ENCODE measurements around the gene ZNF667. TPM values are rescaled to one million over a fixed set of nuclear protein-coding genes. Genes with fewer than 3 reads are reported as not detected.

ZNF667 gene
- total RNA-seq, 8 experiments from 2014 or later, result 0.13 to 13.1 (median 1.5) TPM

- 28 to 83% (median 70%) methylated on average over 2 to 5 of the region's 5 CpGs; no CpG with 5 or more reads in 1 of the 10 experiments for WGBS, 10 experiments
- in situ Hi-C loops (cut with MboI; ENCODE audit: low pct_unique_long_range_greater_than_20kb in 2 of 9, low sequenced_read_pairs in 9 of 9, unreplicated experiment in 9 of 9), result no loop called here
- no peak overlapping the region for H3K27ac ChIP-seq
- no peaks in the 10 kb centered on the region for H3K4me1 ChIP-seq (replicated peaks in 1 of 2)
- no peak overlapping the region for H3K4me3 ChIP-seq
- no peak for ATAC-seq (replicated peaks in 6 of 8)
These were observed 53.7 kb downstream of the ZNF667 start for GRCh38 chr19:56423276-56423984.

- no peak for ATAC-seq (replicated peaks in 6 of 8)
- Histone ChIP-seq H3K27ac (no peak overlapping the region), H3K4me3 (peak overlapping the region; percentile 57 to 97 (median 73)), H3K4me1 (replicated peaks in 1 of 2) (peaks cover 5 to 12% of the 10 kb centered on the region in 2 donors)
- in situ Hi-C loops (cut with MboI; ENCODE audit: low pct_unique_long_range_greater_than_20kb in 2 of 9, low sequenced_read_pairs in 9 of 9, unreplicated experiment in 9 of 9), result no loop called here
- WGBS, 10 experiments, result 69 to 100% (median 94%) methylated on average over 1 to 3 of the region's 4 CpGs; no CpG with 5 or more reads in 3 of the 10 experiments
These were observed 72.1 kb downstream of the ZNF667 start for GRCh38 chr19:56405062-56405461.

GRCh38 chr19:56404705-56405056 is 72.5 kb downstream of the ZNF667 start:
- H3K27ac ChIP-seq, result peak overlapping the region; percentile 97 to 99
- H3K4me3 ChIP-seq, result peak overlapping the region; percentile 57 to 97 (median 73)
- 0 to 95% (median 59%) methylated on average over 1 to 8 of the region's 9 CpGs; no CpG with 5 or more reads in 2 of the 10 experiments for WGBS, 10 experiments
- peak in 7 of 8 experiments; percentile 1 to 15 (median 8) for ATAC-seq (replicated peaks in 6 of 8)
- peaks cover 5 to 12% of the 10 kb centered on the region in 2 donors for H3K4me1 ChIP-seq (replicated peaks in 1 of 2)
- in situ Hi-C loops (cut with MboI; ENCODE audit: low pct_unique_long_range_greater_than_20kb in 2 of 9, low sequenced_read_pairs in 9 of 9, unreplicated experiment in 9 of 9), result no loop called here

- Histone ChIP-seq H3K27ac (peak within 1 kb of the TSS; percentile 97 to 99), H3K4me1 (replicated peaks in 1 of 2) (peaks cover 5 to 12% of the 10 kb centered on the region in 2 donors), H3K4me3 (peak within 1 kb of the TSS; percentile 57 to 97 (median 73))
- whole genome bisulfite sequencing, 10 experiments, result 0 to 25% (median 2%) methylated on average over 1 to 16 of the region's 70 CpGs
- peak; percentile 88 to 94 (median 94) for ATAC-seq (replicated peaks in 6 of 8)
- in situ Hi-C loops (cut with MboI; ENCODE audit: low pct_unique_long_range_greater_than_20kb in 2 of 9, low sequenced_read_pairs in 9 of 9, unreplicated experiment in 9 of 9), result no loop called here
These were observed 73.1 kb downstream of the ZNF667 start, which contains the start of gene ZNF583 for GRCh38 chr19:56403764-56404704. TSS of gene ZNF583 (plus strand) at chr19:56404332. CDS start at chr19:56407115, 2,783 bp downstream.

GRCh38 chr19:56403261-56403660 is 73.9 kb downstream of the ZNF667 start:
- peak overlapping the region; percentile 57 to 97 (median 73) for H3K4me3 ChIP-seq
- WGBS, 10 experiments, result 10 to 90% (median 42%) methylated on average over 2 to 9 of the region's 9 CpGs; no CpG with 5 or more reads in 2 of the 10 experiments
- peaks cover 5 to 12% of the 10 kb centered on the region in 2 donors for H3K4me1 ChIP-seq (replicated peaks in 1 of 2)
- in situ Hi-C loops (cut with MboI; ENCODE audit: low pct_unique_long_range_greater_than_20kb in 2 of 9, low sequenced_read_pairs in 9 of 9, unreplicated experiment in 9 of 9), result no loop called here
- H3K27ac ChIP-seq, result peak overlapping the region in 1 of 2 donors; percentile 97
- ATAC-seq (replicated peaks in 6 of 8), result no peak

GRCh38 chr19:56400485-56400884 is 76.7 kb downstream of the ZNF667 start:
- in situ Hi-C loops (cut with MboI; ENCODE audit: low pct_unique_long_range_greater_than_20kb in 2 of 9, low sequenced_read_pairs in 9 of 9, unreplicated experiment in 9 of 9), result no loop called here
- no peak for ATAC-seq (replicated peaks in 6 of 8)
- Histone ChIP-seq H3K27ac (no peak overlapping the region), H3K4me1 (replicated peaks in 1 of 2) (peaks cover 5 to 12% of the 10 kb centered on the region in 2 donors), H3K4me3 (no peak overlapping the region)
- 64 to 94% (median 80%) methylated on average over 1 to 4 of the region's 4 CpGs; no CpG with 5 or more reads in 3 of the 10 experiments for WGBS, 10 experiments

GRCh38 chr19:56398809-56399208 is 78.3 kb downstream of the ZNF667 start:
- H3K4me3 ChIP-seq, result no peak overlapping the region
- peaks cover 0 to 4% of the 10 kb centered on the region in 2 donors for H3K4me1 ChIP-seq (replicated peaks in 1 of 2)
- in situ Hi-C loops (cut with MboI; ENCODE audit: low pct_unique_long_range_greater_than_20kb in 2 of 9, low sequenced_read_pairs in 9 of 9, unreplicated experiment in 9 of 9), result no loop called here
- ATAC-seq (replicated peaks in 6 of 8), result no peak
- WGBS, 10 experiments, result 40 to 100% (median 88%) methylated on average over 1 to 5 of the region's 5 CpGs; no CpG with 5 or more reads in 1 of the 10 experiments
- H3K27ac ChIP-seq, result no peak overlapping the region

GRCh38 chr19:56393119-56394012 is 83.8 kb downstream of the ZNF667 start, which contains the start of gene ZNF582:
TSS of gene ZNF582 (minus strand) at chr19:56393534. CDS start at chr19:56391752, 1,782 bp downstream.
- ATAC-seq (replicated peaks in 6 of 8), result peak; percentile 96 to 98 (median 98)
- H3K4me1 ChIP-seq (replicated peaks in 1 of 2), result no peaks in the 10 kb centered on the region
- in situ Hi-C loops (cut with MboI; ENCODE audit: low pct_unique_long_range_greater_than_20kb in 2 of 9, low sequenced_read_pairs in 9 of 9, unreplicated experiment in 9 of 9), result no loop called here
- peak within 1 kb of the TSS; percentile 67 to 96 (median 84) for H3K4me3 ChIP-seq
- peak within 1 kb of the TSS; percentile 98 to 99 for H3K27ac ChIP-seq
- WGBS, 10 experiments, result 0 to 37% (median 8%) methylated on average over 1 to 23 of the region's 73 CpGs; no CpG with 5 or more reads in 1 of the 10 experiments

Other genes with a start within 250 kb of the ZNF667 start
- 1 to 10 TPM in 3 of 8 experiments, under 1 TPM in 3, not detected in 2; 0.46 to 9.9 (median 2.5) TPM for gene EDDM13, start 204.6 kb downstream of the ZNF667 start, total RNA-seq
- gene ZSCAN5A, start 162.5 kb downstream of the ZNF667 start, total RNA-seq, result 10 to 100 TPM in 3 of 8 experiments, 1 to 10 TPM in 5; 5.2 to 21.4 (median 7.0) TPM
- gene ZNF582, start 83.8 kb downstream of the ZNF667 start, total RNA-seq, result 1 to 10 TPM; 1.0 to 7.9 (median 3.7) TPM
- gene ZNF583, start 73.0 kb downstream of the ZNF667 start, total RNA-seq, result 10 to 100 TPM in 1 of 8 experiments, 1 to 10 TPM in 7; 3.4 to 11.8 (median 6.6) TPM
- 10 to 100 TPM in 1 of 8 experiments, 1 to 10 TPM in 3, under 1 TPM in 4; 0.13 to 13.4 (median 2.1) TPM for gene ZNF471, start 30.5 kb upstream of the ZNF667 start, total RNA-seq
- 10 to 100 TPM in 1 of 8 experiments, 1 to 10 TPM in 4, under 1 TPM in 2, not detected in 1; 0.18 to 17.8 (median 5.4) TPM for gene ZFP28, start 61.6 kb upstream of the ZNF667 start, total RNA-seq
- 10 to 100 TPM in 1 of 8 experiments, 1 to 10 TPM in 5, under 1 TPM in 2; 0.20 to 10.7 (median 6.6) TPM for gene ZNF470, start 90.1 kb upstream of the ZNF667 start, total RNA-seq
- gene ZNF71, start 118.0 kb upstream of the ZNF667 start, total RNA-seq, result 10 to 100 TPM in 5 of 8 experiments, 1 to 10 TPM in 2, under 1 TPM in 1; 0.10 to 20.3 (median 11.4) TPM
- gene SMIM17, start 165.8 kb upstream of the ZNF667 start, total RNA-seq, result 1 to 10 TPM in 5 of 8 experiments, not detected in 3; 1.7 to 4.6 (median 2.2) TPM
- 1 to 10 TPM in 2 of 8 experiments, under 1 TPM in 4, not detected in 2; 0.05 to 4.8 (median 0.23) TPM for gene ZNF835, start 194.4 kb upstream of the ZNF667 start, total RNA-seq

All from motor neuron (in vitro differentiated cells).